Measurements from ENCODE around the gene RFC4. TPM values are rescaled to one million over a fixed set of nuclear protein-coding genes. Genes with fewer than 3 reads are reported as not detected.

The RFC4 gene
- total and polyA plus RNA-seq, 4 donors = 12.2 to 16.9 (median 13.3) TPM

DNA sequence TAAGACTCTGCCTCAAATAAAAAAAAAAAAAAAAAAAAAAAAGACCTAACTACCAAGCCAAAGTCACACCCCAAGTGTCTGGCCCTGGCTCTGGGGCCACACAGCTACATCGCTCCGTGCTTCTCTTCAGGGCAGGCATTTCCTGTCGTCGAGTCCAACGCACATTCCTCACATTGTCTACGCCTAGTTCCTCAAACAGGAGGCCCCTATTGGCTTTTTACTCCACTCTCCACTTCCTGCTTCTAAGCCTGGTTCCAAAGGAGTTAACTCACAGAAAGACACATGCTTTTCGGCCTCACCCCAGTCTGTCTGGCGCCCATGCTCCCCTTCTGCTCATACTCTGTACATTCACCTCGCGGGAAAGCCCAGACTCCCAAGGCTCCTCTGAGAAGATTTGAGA is 60.3 kb downstream of the RFC4 start:
- ATAC-seq (ENCODE audit: insufficient read depth, low FRiP score) (peak; percentile 85), DNase-seq (peak; percentile 60 to 72 (median 64))
- Histone ChIP-seq H3K36me3 (ENCODE audit: control insufficient read depth in 4 of 4, insufficient read depth in 4 of 4, low read length in 4 of 4) (no peaks in the 10 kb centered on the region), H3K27me3 (ENCODE audit: control insufficient read depth in 3 of 3, insufficient read depth in 3 of 3, low read length in 2 of 3) (no peaks in the 10 kb centered on the region), H3K27ac (ENCODE audit: low read depth in 1 of 2, low read length in 1 of 2) (peak overlapping the region in 1 of 2 donors; percentile 21), H3K4me3 (no peak overlapping the region), H3K4me1 (ENCODE audit: control insufficient read depth in 5 of 5, insufficient read depth in 5 of 5, low read length in 5 of 5) (peaks cover 0 to 3% (median 0%) of the 10 kb centered on the region in 5 donors), H3K9me3 (ENCODE audit: control insufficient read depth in 4 of 4, insufficient read depth in 3 of 4, low read length in 3 of 4) (no peaks in the 10 kb centered on the region), H3K9ac (ENCODE audit: insufficient read depth in 1 of 2, low read length in 2 of 2) (no peak overlapping the region)
- TF ChIP-seq, protein P1, sequence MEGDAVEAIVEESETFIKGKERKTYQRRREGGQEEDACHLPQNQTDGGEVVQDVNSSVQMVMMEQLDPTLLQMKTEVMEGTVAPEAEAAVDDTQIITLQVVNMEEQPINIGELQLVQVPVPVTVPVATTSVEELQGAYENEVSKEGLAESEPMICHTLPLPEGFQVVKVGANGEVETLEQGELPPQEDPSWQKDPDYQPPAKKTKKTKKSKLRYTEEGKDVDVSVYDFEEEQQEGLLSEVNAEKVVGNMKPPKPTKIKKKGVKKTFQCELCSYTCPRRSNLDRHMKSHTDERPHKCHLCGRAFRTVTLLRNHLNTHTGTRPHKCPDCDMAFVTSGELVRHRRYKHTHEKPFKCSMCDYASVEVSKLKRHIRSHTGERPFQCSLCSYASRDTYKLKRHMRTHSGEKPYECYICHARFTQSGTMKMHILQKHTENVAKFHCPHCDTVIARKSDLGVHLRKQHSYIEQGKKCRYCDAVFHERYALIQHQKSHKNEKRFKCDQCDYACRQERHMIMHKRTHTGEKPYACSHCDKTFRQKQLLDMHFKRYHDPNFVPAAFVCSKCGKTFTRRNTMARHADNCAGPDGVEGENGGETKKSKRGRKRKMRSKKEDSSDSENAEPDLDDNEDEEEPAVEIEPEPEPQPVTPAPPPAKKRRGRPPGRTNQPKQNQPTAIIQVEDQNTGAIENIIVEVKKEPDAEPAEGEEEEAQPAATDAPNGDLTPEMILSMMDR (IDR thresholded peaks at IDR 0.05; ENCODE audit: control extremely low read depth, extremely low read depth) = no peak
- WGBS, 2 donors = 15 to 17% methylated on average over 9 of the region's 10 CpGs

DNA sequence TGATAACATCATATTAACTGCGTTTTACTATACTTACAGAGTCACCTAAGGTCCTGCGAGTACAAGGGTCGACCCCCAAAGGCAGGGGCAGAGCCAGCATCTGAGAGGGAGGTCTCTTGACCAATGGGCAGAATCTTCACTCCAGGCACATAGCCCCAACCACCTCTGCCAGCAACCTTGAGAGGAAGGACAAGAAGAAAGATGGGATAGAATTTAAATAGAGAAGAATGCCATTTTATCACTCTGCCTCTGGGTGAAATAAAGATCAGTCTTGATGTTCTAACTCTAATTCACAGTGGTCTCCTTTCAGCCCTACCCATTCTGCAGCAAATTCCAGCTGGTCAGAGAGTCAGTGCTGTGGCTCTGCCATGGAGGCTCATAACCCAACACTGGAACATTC is 62.6 kb downstream of the RFC4 start:
- no peak for ATAC-seq (ENCODE audit: insufficient read depth, low FRiP score)
- WGBS, 2 donors = 78 to 80% methylated on average over 3 of the region's 3 CpGs

GRCh38 chr3:186742618-186743380 is 63.5 kb downstream of the RFC4 start:
- WGBS, 2 donors = 83% methylated on average over 7 of the region's 7 CpGs
- Histone ChIP-seq H3K36me3 (ENCODE audit: control insufficient read depth in 4 of 4, insufficient read depth in 4 of 4, low read length in 4 of 4) (no peaks in the 10 kb centered on the region), H3K9ac (ENCODE audit: insufficient read depth in 1 of 2, low read length in 2 of 2) (no peak overlapping the region), H3K27me3 (ENCODE audit: control insufficient read depth in 3 of 3, insufficient read depth in 3 of 3, low read length in 2 of 3) (no peaks in the 10 kb centered on the region), H3K9me3 (ENCODE audit: control insufficient read depth in 4 of 4, insufficient read depth in 3 of 4, low read length in 3 of 4) (no peaks in the 10 kb centered on the region), H3K4me1 (ENCODE audit: control insufficient read depth in 5 of 5, insufficient read depth in 5 of 5, low read length in 5 of 5) (peaks cover 0 to 3% (median 0%) of the 10 kb centered on the region in 5 donors), H3K4me3 (no peak overlapping the region), H3K27ac (ENCODE audit: low read depth in 1 of 2, low read length in 1 of 2) (no peak overlapping the region)
- DNase-seq (peak in 1 of 3 donors; percentile 25), ATAC-seq (ENCODE audit: insufficient read depth, low FRiP score) (no peak)
- TF ChIP-seq, protein P1 (IDR thresholded peaks at IDR 0.05; ENCODE audit: control extremely low read depth, extremely low read depth) = no peak

More for the DNA sequence above, 62.6 kb downstream of the RFC4 start:
- TF ChIP-seq, protein P1 (IDR thresholded peaks at IDR 0.05; ENCODE audit: control extremely low read depth, extremely low read depth) = no peak
- no peak for DNase-seq
- H3K27ac ChIP-seq (ENCODE audit: low read depth in 1 of 2, low read length in 1 of 2) = no peak overlapping the region
- peaks cover 0 to 3% (median 0%) of the 10 kb centered on the region in 5 donors for H3K4me1 ChIP-seq (ENCODE audit: control insufficient read depth in 5 of 5, insufficient read depth in 5 of 5, low read length in 5 of 5)
- H3K36me3 ChIP-seq (ENCODE audit: control insufficient read depth in 4 of 4, insufficient read depth in 4 of 4, low read length in 4 of 4) = no peaks in the 10 kb centered on the region
- H3K9me3 ChIP-seq (ENCODE audit: control insufficient read depth in 4 of 4, insufficient read depth in 3 of 4, low read length in 3 of 4) = no peaks in the 10 kb centered on the region
- no peak overlapping the region for H3K9ac ChIP-seq (ENCODE audit: insufficient read depth in 1 of 2, low read length in 2 of 2)
- H3K4me3 ChIP-seq = no peak overlapping the region
- no peaks in the 10 kb centered on the region for H3K27me3 ChIP-seq (ENCODE audit: control insufficient read depth in 3 of 3, insufficient read depth in 3 of 3, low read length in 2 of 3)

Small RNA genes within 50 kb of the gene (small RNA-seq; reads per million reads assigned to genes)
- gene RF00092 (ENCODE audit: low replicate concordance) (not detected), gene RNU6-1105P (ENCODE audit: low replicate concordance) (not detected), gene SNORA4 (ENCODE audit: low replicate concordance) (not detected), gene SNORA63 (ENCODE audit: low replicate concordance) (not detected), gene SNORA81 (ENCODE audit: low replicate concordance) (not detected), gene SNORD2 (ENCODE audit: low replicate concordance) (not detected)

Other genes starting within 250 kb of the RFC4 start
- gene TBCCD1, start 239.1 kb downstream of the RFC4 start, total RNA-seq = 10 to 100 TPM in 1 of 2 donors, 1 to 10 TPM in 1; 9.4 to 17.3 TPM
- gene TBCCD1, start 239.1 kb downstream of the RFC4 start, polyA plus RNA-seq = 1 to 10 TPM; 3.2 to 5.5 TPM
- gene DNAJB11, start 235.8 kb downstream of the RFC4 start, total RNA-seq = 10 to 100 TPM; 46.1 to 57.6 TPM
- 100 to 1,000 TPM in 1 of 2 donors, 10 to 100 TPM in 1; 48.3 to 109 TPM for gene DNAJB11, start 235.8 kb downstream of the RFC4 start, polyA plus RNA-seq
- under 1 TPM; 0.20 to 0.92 TPM for gene AHSG, start 193.4 kb downstream of the RFC4 start, total RNA-seq
- gene AHSG, start 193.4 kb downstream of the RFC4 start, polyA plus RNA-seq = under 1 TPM in 1 of 2 donors, not detected in 1; 0.03 TPM
- not detected for gene FETUB, start 166.1 kb downstream of the RFC4 start, total RNA-seq
- gene FETUB, start 166.1 kb downstream of the RFC4 start, polyA plus RNA-seq = not detected
- gene HRG, start 140.5 kb downstream of the RFC4 start, total RNA-seq = under 1 TPM in 1 of 2 donors, not detected in 1; 0.15 TPM
- gene HRG, start 140.5 kb downstream of the RFC4 start, polyA plus RNA-seq = not detected
- under 1 TPM; 0.15 to 0.23 TPM for gene KNG1, start 89.1 kb downstream of the RFC4 start, total RNA-seq
- gene KNG1, start 89.1 kb downstream of the RFC4 start, polyA plus RNA-seq = under 1 TPM; 0.07 to 0.10 TPM
- gene EIF4A2, start 22.9 kb downstream of the RFC4 start, total RNA-seq = 100 to 1,000 TPM; 235 to 683 TPM
- 100 to 1,000 TPM; 252 to 372 TPM for gene EIF4A2, start 22.9 kb downstream of the RFC4 start, polyA plus RNA-seq
- under 1 TPM in 1 of 2 donors, not detected in 1; 0.09 TPM for gene ADIPOQ, start 36.2 kb upstream of the RFC4 start, total RNA-seq
- under 1 TPM in 1 of 2 donors, not detected in 1; 0.01 TPM for gene ADIPOQ, start 36.2 kb upstream of the RFC4 start, polyA plus RNA-seq
- gene ST6GAL1, start 124.0 kb upstream of the RFC4 start, total RNA-seq = 100 to 1,000 TPM in 1 of 2 donors, 10 to 100 TPM in 1; 89.5 to 113 TPM
- 10 to 100 TPM; 15.1 to 31.4 TPM for gene ST6GAL1, start 124.0 kb upstream of the RFC4 start, polyA plus RNA-seq